NCI-H1694 (cell line): ENCODE results near the gene MYO16.
A peak's percentile ranks its signal among the peaks of the same experiment; 100 is the strongest.
"Not testable (repeated sequence)": the region's sequence is repeated elsewhere in the genome, so short reads cannot be mapped to it uniquely, and the experiment has no call there.

Experiments
- DNase-seq: peaks from one replicate; lab custom pipeline; 2025; lab: John Stamatoyannopoulos, UW

The MYO16 gene

GRCh38 chr13:109199280-109199679, 569.9 kb downstream of the MYO16 start:
- DNase-seq = no peak

GRCh38 chr13:109200556-109200955, 571.1 kb downstream of the MYO16 start:
- no peak for DNase-seq

DNA sequence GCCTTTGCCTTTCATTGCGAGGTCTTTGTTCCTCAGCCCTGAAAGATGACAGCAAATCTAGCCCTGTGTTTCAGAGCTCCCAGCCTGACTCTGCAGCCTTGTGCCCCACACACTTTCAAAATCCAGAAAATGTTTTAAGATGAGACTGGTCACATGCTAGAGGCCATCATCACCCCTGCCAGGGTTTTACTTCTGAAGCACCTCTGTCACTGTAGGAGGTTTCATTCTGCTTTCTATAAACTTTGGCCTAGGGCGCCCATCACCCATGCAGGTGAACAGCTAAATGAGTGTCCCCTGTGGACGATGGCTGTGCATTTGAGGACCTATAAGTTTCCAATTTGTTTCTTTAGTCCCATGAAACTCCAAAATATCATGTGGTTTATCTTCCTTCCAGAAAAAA, 574.2 kb downstream of the MYO16 start:
- no peak for DNase-seq

DNA sequence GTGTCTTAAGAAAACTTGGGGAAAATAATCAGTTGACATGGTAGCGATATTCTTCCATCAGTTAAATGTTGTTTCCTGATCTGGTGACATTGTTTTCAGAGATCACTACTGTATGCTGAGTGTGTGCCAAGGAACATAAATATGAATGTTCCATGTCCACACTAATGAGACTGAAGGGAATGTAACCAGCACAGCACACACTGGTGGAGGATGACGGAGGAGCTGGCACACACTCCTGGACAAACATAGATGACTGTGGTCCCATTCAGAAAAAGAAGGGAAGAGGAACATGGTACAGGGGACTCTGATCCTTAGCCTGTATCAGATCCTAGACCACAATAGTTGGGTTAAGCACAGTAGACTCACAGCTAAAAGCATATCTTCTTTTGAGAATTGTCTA, 574.8 kb downstream of the MYO16 start:
- DNase-seq = peak; percentile 27

- no peak for DNase-seq
Measured at GRCh38 chr13:109204657-109205056, 575.2 kb downstream of the MYO16 start.

DNA sequence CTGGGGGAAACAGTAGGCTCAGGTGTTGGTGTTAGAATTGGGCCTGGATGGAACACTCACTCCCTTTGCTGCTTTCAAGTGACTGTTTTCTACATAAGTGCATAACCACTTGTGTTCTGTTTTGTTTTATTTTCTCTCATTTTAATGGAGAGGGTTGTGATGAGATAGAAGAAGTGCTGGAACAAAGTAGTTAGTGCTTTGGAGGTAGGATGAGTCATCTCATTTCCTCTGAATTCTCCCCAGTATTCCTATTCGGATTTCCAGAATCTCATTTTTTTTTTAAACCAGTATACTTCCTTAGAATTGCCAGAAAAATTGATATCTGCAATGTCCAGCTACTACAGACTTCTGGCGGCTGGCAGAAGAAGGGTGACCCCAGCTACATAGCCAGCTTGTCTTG, 575.9 kb downstream of the MYO16 start:
- DNase-seq = no peak

DNA sequence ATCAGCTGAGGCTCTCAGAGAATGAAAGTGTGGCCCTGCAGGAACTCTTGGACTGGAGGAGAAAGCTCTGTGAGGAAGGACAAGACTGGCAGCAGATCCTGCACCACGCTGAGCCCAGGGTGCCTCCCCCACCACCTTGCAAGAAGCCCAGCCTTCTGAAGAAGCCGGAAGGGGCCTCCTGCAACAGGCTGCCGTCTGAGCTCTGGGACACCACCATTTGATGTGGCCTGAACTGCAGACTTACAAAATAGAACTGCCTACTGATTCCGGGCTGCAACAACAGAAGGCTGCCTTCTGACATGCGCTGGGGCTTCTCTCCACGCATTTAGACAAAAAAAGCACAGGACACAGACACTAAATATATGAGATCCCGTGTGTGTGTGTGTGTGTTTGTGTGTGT, 577.2 kb downstream of the MYO16 start:
- DNase-seq = no peak

DNA sequence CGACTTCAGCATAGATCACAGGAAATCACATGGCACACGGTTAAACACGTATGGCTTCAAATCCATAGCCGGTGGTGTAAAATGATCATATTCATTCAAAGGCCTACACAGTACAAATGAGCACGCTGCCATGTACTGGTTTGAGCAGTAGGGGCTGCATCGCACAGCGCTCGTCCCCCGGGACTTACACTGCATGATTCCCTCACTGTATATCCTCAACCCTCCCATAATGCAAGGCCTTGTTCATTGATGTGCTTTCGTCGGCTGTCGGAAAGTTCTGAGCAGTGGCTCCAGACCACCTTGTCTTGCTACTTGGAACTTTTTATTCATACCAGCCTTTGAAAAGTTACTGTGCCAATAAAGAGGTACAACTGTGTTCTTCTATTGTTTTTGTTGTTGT, 578.2 kb downstream of the MYO16 start:
- no peak for DNase-seq

DNA sequence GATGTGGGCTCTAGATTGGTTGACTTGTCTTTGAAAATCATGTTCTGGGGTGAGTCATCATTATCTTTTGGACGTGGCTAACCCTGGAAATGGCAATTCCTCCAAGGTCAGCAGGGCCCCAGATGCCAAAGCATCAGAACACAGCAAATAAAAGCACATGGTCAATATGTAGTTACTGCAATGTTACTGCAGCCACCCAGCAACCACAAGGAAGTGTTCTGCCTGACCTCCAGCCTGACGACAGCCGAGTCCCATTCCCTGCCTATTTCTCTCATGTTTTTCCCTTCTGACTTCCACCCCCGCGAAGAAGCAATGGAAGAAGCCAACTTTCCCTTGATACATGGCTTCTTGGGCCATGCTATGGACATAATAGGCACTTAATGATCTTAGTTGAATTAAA, 579.1 kb downstream of the MYO16 start:
- DNase-seq = no peak

GRCh38 chr13:109209526-109209925, 580.1 kb downstream of the MYO16 start:
- DNase-seq = no peak

DNA sequence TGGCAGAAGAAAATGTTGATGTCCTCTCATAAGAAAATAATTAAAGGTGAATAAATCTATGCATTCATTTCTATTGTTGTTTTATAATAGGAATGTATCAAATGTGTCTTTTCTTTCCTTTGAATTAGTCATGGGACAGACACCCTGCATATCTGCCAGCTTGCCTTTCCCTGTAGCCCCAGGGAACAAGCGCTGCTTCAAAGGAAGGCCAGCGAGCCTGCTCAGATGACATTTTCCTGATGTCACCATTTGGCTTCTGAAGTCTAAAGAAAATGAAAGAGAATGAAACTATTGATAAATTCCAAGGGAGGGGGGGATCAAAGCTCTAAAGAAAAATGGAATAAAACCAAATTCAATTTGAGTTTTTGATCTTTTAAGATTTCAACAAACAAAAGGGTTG, 582.2 kb downstream of the MYO16 start:
- no peak for DNase-seq

GRCh38 chr13:109212650-109213049, 583.2 kb downstream of the MYO16 start:
- DNase-seq = no peak

DNA sequence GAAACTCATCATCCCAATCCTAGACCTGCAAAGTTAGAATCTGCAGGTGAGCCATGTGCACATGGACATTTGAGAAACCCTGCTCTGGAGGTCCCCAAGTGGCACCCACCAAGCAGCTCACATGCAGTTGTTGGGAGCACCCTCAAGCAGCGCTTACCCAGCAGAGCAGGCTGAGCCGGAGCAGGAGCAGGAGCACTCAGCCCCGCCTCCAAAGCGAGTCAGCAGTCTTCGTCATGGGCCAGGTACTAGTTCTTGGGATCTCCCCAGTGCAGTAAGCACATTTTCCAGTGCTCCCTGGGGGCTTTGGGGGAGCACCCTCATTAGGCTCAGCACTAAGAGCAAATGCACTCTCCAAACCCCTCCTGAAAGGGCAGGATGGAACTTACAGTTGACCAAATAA, 584.3 kb downstream of the MYO16 start:
- DNase-seq = no peak

DNA sequence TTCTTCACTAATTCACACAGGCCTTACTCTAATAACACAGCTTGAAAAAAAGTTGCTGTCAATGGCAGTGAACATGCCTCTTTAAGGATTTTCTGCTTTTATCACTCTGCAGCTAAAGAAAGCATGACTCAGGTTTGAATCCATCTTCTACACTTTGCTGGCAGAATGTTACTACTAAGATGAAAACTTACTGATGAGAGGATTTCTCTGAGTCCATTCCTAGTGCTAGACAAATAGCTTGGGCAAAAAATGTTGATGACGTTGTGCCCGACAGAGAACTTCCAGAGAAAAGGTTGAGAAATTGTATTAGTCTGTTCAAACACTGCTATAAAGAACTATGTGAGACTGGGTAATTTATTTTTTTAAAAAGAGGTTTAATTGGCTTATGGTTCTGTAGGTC, 585.0 kb downstream of the MYO16 start:
- no peak for DNase-seq

DNA sequence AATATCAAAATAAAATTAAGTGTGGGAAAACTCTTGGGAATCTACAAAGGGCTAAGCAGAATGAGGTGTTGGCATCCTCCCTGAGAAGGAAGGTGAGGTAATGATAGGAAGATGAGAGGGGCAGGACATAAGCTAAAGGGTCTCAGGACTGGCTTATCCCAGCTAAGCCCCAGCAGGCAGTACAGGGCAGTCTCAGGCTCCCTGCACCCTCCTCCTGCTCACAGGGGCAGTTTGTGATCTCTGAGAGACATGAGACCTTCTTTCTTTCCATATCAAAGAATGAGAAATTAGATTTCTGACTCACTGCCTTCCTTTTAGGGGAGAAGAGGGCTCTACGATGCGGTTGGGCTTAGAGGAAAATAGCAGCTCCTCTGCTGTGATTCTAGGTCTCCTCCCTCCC, 586.0 kb downstream of the MYO16 start:
- no peak for DNase-seq

DNA sequence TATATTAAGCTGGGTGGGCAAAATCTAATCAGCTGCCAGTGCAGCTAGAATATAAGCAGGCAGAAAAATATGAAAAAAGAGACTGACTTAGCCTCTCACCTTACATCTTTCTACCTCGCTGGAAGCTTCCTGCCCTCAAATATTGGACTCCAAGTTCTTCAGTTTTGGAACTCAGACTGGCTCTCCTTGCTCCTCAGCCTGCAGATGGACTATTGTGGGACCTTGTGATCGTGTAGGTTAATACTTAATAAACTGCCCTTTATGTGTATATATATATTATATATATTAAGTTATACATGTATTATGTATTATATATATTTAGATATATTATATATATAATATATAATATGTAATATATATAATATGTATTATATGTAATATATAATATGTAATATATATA, 588.1 kb downstream of the MYO16 start:
- not testable (repeated sequence) for DNase-seq

- no peak for DNase-seq
Measured at GRCh38 chr13:109220631-109221030, 591.2 kb downstream of the MYO16 start.

DNA sequence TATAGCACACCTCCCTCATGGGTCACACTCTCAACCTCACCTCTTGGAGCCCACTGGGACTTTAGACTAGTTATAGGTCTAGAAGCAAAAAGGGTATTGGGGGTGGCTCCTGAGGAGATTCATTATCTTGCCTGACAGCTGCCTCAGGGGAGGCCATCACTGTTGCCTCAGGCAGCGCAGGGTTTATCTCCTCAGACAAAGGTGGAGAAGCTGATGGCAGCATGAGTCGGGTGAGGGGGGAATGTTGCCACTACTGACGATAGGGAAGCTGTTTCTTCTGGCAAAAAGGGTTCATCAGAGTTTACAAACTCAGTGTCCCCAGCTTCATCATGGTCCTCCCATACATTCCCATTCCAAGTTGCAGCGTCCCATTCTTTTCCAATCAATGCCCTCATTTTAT, 594.6 kb downstream of the MYO16 start:
- DNase-seq = no peak

DNA sequence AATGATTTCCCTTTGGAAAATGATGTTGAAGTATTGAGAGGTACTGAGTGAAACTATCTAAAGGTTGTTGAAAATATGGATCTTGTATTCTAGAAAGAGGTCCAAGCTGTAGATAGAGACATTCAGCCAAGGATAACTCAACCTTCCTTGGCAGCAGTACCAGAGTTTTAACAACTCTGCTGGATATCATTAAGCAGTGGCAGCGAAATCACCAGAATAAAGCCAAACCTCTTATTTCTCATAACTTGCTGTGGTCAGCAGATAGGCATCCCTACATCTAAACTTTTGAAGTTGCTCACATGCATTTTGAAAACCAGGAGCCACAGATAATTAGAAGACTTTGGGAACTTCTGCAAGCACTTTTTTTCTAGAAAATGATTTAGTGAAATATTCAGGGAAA, 597.2 kb downstream of the MYO16 start:
- DNase-seq = no peak

DNA sequence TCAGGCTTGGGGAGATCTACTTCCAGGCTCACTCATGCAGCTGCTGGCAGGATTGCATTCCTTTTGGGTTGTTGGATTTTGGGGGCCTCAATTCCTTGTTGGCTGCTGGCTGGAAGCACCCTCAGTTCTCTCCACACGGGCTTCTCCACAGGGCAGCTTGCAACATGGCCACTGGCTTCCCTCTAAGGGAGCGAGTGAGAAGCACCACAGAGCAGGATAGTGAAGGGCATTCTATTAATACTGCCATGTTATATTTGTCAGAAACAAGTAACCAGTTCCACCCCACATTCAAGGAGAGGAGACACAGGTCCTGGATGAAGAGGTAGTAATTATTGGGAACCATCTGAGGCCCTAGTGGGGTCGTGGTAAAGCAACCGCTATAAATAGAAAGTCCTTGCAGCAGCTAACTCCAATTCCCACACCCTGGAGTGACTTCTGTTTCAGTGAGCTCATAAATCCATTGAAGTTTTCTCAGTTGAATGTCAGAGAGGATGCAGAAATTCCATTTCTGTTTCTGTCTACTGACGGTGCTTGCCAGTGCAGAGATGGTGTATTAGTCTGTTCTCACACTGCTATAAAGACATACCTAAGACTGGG, 598.0 kb downstream of the MYO16 start:
- no peak for DNase-seq

DNA sequence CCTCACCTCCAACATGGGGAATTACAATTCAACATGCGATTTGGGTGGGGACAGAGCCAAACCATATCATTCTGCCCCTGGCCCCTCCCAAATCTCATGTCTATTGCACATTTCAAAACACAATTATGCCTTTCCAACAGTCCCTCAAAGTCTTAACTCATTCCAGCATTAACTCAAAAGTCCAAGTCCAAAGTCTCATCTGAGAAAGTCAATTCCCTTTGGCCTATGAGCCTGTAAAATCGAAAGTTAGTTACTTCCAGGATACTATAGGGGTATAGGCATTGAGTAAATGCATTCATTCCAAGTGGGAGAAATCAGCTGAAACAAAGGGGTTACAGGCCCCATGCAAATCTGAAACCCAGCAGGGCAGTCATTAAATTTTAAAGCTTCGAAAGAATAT, 598.8 kb downstream of the MYO16 start:
- no peak for DNase-seq

DNA sequence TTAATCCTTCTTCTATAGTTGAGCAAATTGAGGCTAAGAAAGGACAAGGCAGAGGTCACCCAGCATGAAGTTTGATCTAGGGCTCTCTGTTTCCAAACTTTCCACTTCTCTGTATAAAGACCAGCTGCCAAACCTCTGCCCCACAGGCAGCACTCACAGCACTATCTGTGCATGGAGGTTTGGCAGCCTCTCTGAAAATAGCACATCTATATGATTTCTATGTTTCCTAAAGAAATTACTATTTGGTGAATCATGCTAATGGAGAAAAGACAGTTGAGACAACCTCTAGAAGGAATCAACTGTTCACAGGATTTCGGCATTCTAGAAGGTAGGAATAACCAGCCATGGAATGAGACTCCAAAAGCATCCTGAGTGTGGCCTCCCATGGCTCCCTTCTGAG, 602.5 kb downstream of the MYO16 start:
- DNase-seq = no peak

DNA sequence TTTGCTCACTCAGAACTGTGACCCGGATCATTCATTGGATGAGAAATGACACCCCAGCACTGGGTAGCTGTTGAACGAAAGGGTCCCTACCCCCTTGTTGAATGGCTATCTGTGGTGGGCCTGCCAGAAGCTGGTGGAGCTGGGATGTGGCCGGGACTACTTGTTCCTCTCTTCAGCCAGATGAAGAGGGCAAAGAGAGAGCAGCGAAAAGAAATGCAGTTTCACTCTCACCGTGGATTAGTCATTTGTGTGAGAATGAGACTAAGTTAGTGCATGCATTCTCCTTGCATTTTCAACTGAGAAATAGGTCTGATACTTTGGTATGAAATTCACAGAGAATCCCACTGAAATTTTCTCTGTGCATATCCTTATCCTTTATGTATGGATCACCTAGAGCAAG, 603.9 kb downstream of the MYO16 start:
- no peak for DNase-seq

GRCh38 chr13:109235901-109236300, 606.5 kb downstream of the MYO16 start:
- DNase-seq = no peak

DNA sequence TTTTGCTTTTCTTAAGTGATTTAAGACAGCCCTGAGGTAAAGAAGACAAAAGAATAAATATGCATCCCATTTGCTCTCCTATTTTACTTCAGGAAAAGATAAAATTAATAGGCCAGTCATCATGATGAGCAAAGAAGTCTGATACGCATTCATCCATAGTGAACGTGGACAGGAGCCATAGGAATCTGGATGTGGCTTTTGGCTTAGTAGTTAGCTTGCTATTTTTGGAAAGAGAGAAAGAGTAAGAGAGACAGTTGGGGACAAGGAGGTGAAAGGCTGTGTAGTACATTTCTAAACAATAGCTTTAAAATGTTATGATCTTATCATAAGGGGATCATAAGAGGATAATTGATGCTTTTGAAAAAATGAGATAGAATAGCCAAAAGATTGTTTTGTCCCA, 611.7 kb downstream of the MYO16 start:
- no peak for DNase-seq
